H9 (cell line): ENCODE measurements around the gene DNTT. TPM values are rescaled to one million over a fixed set of nuclear protein-coding genes. Genes with fewer than 3 reads are reported as not detected.
A peak's percentile ranks its signal among the peaks of the same experiment; 100 is the strongest.

Experiments used
- DNase-seq: peaks from one replicate; pipeline ENCODE4 v3.0.0-alpha.2; 2017
- H2AFZ ChIP-seq: one replicate; pipeline ENCODE4 v1.6.1; 2013; ENCODE audit warnings: mild to moderate bottlenecking, low read length, control low read depth, moderate library complexity
- H2AK5ac ChIP-seq: 2 replicates; pipeline ENCODE4 v1.6.1; 2013; ENCODE audit warnings: low read length, control low read depth, mixed read lengths; ENCODE audit not compliant: insufficient read length
- H2BK120ac ChIP-seq: one replicate; pipeline ENCODE4 v1.6.1; 2013; ENCODE audit warnings: low read depth, mild to moderate bottlenecking, low read length, control low read depth, inconsistent platforms; ENCODE audit not compliant: poor library complexity, severe bottlenecking
- H2BK12ac ChIP-seq: 2 replicates; pipeline ENCODE4 v1.6.1; 2013; ENCODE audit warnings: low read length, control low read depth, mixed read lengths, low read depth; ENCODE audit not compliant: insufficient read length
- H2BK15ac ChIP-seq: 2 replicates; pipeline ENCODE4 v1.6.1; 2013; ENCODE audit warnings: low read depth, low read length, control low read depth
- H2BK20ac ChIP-seq: one replicate; pipeline ENCODE4 v1.6.1; 2013; ENCODE audit warnings: low read depth, mild to moderate bottlenecking, low read length, control low read depth, inconsistent platforms; ENCODE audit not compliant: poor library complexity, severe bottlenecking
- H2BK5ac ChIP-seq: 2 replicates; pipeline ENCODE4 v1.6.1; 2013; ENCODE audit warnings: low read length, control low read depth, mixed read lengths; ENCODE audit not compliant: insufficient read length
- H3K14ac ChIP-seq: 2 replicates; pipeline ENCODE4 v1.6.1; 2013; ENCODE audit warnings: low read length, control low read depth; ENCODE audit not compliant: insufficient read depth
- H3K18ac ChIP-seq: 2 replicates; pipeline ENCODE4 v1.6.1; 2013; ENCODE audit warnings: low read depth, mild to moderate bottlenecking, mixed read lengths, low read length, control low read depth; ENCODE audit not compliant: insufficient read length
- H3K23ac ChIP-seq: 2 replicates; pipeline ENCODE4 v1.6.1; 2013; ENCODE audit warnings: low read length, control low read depth, mixed read lengths, low read depth; ENCODE audit not compliant: insufficient read length
- H3K23me2 ChIP-seq: 2 replicates; pipeline ENCODE4 v1.6.1; 2013; ENCODE audit warnings: low read depth, mild to moderate bottlenecking, mixed read lengths, low read length, control low read depth; ENCODE audit not compliant: insufficient read length, poor library complexity, severe bottlenecking
- H3K27ac ChIP-seq: 2 replicates; pipeline ENCODE4 v1.5.1; 2013; ENCODE audit warnings: low read length, control low read depth, mixed read lengths, low read depth; ENCODE audit not compliant: insufficient read length
- H3K27me3 ChIP-seq: 2 replicates; pipeline ENCODE4 v1.6.1; 2013; ENCODE audit warnings: low read length, control low read depth, inconsistent platforms; ENCODE audit not compliant: insufficient read depth
- H3K4ac ChIP-seq: 2 replicates; pipeline ENCODE4 v1.6.1; 2013; ENCODE audit warnings: low read depth, mild to moderate bottlenecking, control low read depth, inconsistent platforms, low read length, moderate library complexity
- H3K4me1 ChIP-seq: 2 replicates; pipeline ENCODE4 v1.6.1; 2013; ENCODE audit warnings: low read length, control low read depth, inconsistent platforms; ENCODE audit not compliant: insufficient read depth
- H3K4me2 ChIP-seq: 2 replicates; pipeline ENCODE4 v1.6.1; 2013; ENCODE audit warnings: low read length, control low read depth, mixed read lengths; ENCODE audit not compliant: insufficient read length, insufficient read depth
- H3K56ac ChIP-seq: 2 replicates; pipeline ENCODE4 v1.6.1; 2013; ENCODE audit warnings: low read depth, mild to moderate bottlenecking, mixed read lengths, low read length, control low read depth; ENCODE audit not compliant: insufficient read length
- H3K79me1 ChIP-seq: 2 replicates; pipeline ENCODE4 v1.6.1; 2013; ENCODE audit warnings: low read depth, mild to moderate bottlenecking, moderate library complexity, low read length, control low read depth, inconsistent platforms; ENCODE audit not compliant: insufficient read depth, poor library complexity, severe bottlenecking
- H3K79me2 ChIP-seq: 2 replicates; pipeline ENCODE4 v1.6.1; 2013; ENCODE audit warnings: low read length, control low read depth, inconsistent platforms; ENCODE audit not compliant: insufficient read depth
- H3K9ac ChIP-seq: 2 replicates; pipeline ENCODE4 v1.6.1; 2013; ENCODE audit warnings: low read length, control low read depth, mixed read lengths; ENCODE audit not compliant: insufficient read length; ENCODE audit errors: extremely low read depth
- H3K9me3 ChIP-seq: one replicate; pipeline ENCODE4 v1.6.1; 2013; ENCODE audit warnings: low read depth, low read length, inconsistent platforms; ENCODE audit not compliant: control insufficient read depth
- H3T11ph ChIP-seq: one replicate; pipeline ENCODE4 v1.6.1; 2013; ENCODE audit warnings: mild to moderate bottlenecking, low read length, control low read depth, inconsistent platforms
- H4K20me1 ChIP-seq: one replicate; pipeline ENCODE4 v1.6.1; 2013; ENCODE audit not compliant: control insufficient read depth, insufficient read length, insufficient read depth
- H4K5ac ChIP-seq: 2 replicates; pipeline ENCODE4 v1.6.1; 2013; ENCODE audit warnings: low read depth, mild to moderate bottlenecking, mixed read lengths, low read length, control low read depth; ENCODE audit not compliant: insufficient read length
- H4K8ac ChIP-seq: replicated peaks from 2 replicates; pipeline ENCODE4 v1.6.1; 2013; ENCODE audit warnings: low read length, control low read depth, mixed read lengths, low read depth; ENCODE audit not compliant: insufficient read length
- H4K91ac ChIP-seq: 2 replicates; pipeline ENCODE4 v1.6.1; 2013; ENCODE audit warnings: low read depth, mild to moderate bottlenecking, moderate library complexity, mixed read lengths, low read length, control low read depth; ENCODE audit not compliant: insufficient read length
- H3K27ac Mint-ChIP-seq, 3 experiments: 2 replicates in 2 of 3; 3 replicates in 1 of 3; pipeline ENCODE4 v1.8.0; 2020 to 2021; ENCODE audit warnings: mixed read lengths in 3 of 3, mild to moderate bottlenecking in 1 of 3, moderate library complexity in 1 of 3
- H3K27me3 Mint-ChIP-seq: 2 replicates; pipeline ENCODE4 v1.8.0; 2021; ENCODE audit warnings: low read depth, mild to moderate bottlenecking, moderate library complexity, mixed read lengths
- H3K36me3 Mint-ChIP-seq, 3 experiments: 2 replicates in 2 of 3; 3 replicates in 1 of 3; pipeline ENCODE4 v1.8.0; 2020 to 2021; ENCODE audit warnings: low read depth in 3 of 3, mixed read lengths in 3 of 3; ENCODE audit not compliant: insufficient read depth in 1 of 3
- H3K4me1 Mint-ChIP-seq, 2 experiments: 2 replicates each; pipeline ENCODE4 v1.8.0; 2020; ENCODE audit warnings: mixed read lengths in 2 of 2
- H3K4me3 Mint-ChIP-seq, 2 experiments: 2 replicates in 1 of 2; 3 replicates in 1 of 2; pipeline ENCODE4 v1.8.0; 2020 to 2021; ENCODE audit warnings: mild to moderate bottlenecking in 2 of 2, mixed read lengths in 2 of 2, moderate library complexity in 1 of 2
- H3K9me3 Mint-ChIP-seq, 2 experiments: 2 replicates in 1 of 2; 3 replicates in 1 of 2; pipeline ENCODE4 v1.8.0; 2020; ENCODE audit warnings: mild to moderate bottlenecking in 2 of 2, mixed read lengths in 2 of 2, moderate library complexity in 1 of 2
- WGBS: extraction: QIAGEN DNeasy Blood & Tissue Kit; methylation state at CpG from one replicate; pipeline ENCODE4 v1.1.7; 2013; ENCODE audit warnings: missing lambda C conversion rate, low lambda C conversion rate, mixed read lengths; ENCODE audit not compliant: insufficient read length; ENCODE audit errors: extremely low coverage; 5-methylcytosine and 5-hydroxymethylcytosine counted together
- total RNA-seq: library from RNA; stranded (reverse); gene quantifications from 2 replicates; pipeline ENCODE4 v1.2.1, GENCODE V29; 2021
- TF ChIP-seq, protein P1 (sequence below): fragments of 200-600 bp; sonication (generic); conservative IDR thresholded peaks from 3 replicates; pipeline ENCODE4 v1.8.0; 2021; ENCODE audit warnings: antibody characterized with exemption, mild to moderate bottlenecking

DNTT gene
- total RNA-seq, 1 experiment from 2014 or later, result not detected

DNA sequence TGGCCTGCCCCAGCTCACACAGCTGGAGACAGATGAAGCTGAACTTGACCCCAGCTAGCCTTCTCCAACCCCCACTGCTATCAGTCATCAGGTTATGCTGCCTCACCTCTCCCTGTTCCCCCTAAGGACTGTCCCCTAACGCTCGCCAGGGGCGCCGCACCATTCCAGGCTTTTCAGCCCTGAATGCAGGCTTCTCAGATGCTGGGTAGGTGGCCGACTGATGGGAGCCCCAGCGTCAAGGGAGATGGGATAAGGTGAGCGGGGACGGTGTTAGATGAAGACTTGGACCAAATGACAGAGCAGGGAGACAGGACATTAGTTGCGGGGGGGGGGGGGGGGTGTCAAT, 70.4 kb downstream of the DNTT start:
- H3K27ac Mint-ChIP-seq, result no peak overlapping the region
- Histone ChIP-seq H3K9me3 (no peaks in the 10 kb centered on the region), H4K91ac (no peak overlapping the region), H2BK15ac (no peak overlapping the region), H3K79me1 (no peaks in the 10 kb centered on the region), H3K27me3 (no peaks in the 10 kb centered on the region), H3K56ac (no peak overlapping the region), H4K20me1 (no peaks in the 10 kb centered on the region), H4K8ac (no peak overlapping the region), H3K14ac (no peak overlapping the region), H2AK5ac (no peak overlapping the region), H3K23me2 (peaks cover 7% of the 10 kb centered on the region), H3K27ac (no peak overlapping the region), H2BK5ac (no peak overlapping the region), H4K5ac (no peak overlapping the region), H3K79me2 (no peaks in the 10 kb centered on the region), H3K4me1 (no peaks in the 10 kb centered on the region; the same call in 1 of the 2 replicates), H3K4ac (no peak overlapping the region), H3K18ac (no peak overlapping the region), H3K9ac (no peak overlapping the region), H2BK120ac (no peak overlapping the region), H2BK20ac (no peak overlapping the region), H3K23ac (no peak overlapping the region), H3K4me2 (peak overlapping the region; percentile 65), H2AFZ (no peak overlapping the region), H3T11ph (no peak overlapping the region), H2BK12ac (no peak overlapping the region)
- H3K9me3 Mint-ChIP-seq, result no peaks in the 10 kb centered on the region; a peak in 2 of 5 replicates
- H3K4me1 Mint-ChIP-seq, result peaks cover 22 to 24% of the 10 kb centered on the region in 2 experiments
- WGBS, result no CpG with 5 or more reads among the region's 9 CpGs
- peaks cover 0 to 2% (median 0%) of the 10 kb centered on the region in 3 experiments; a peak in 1 of 7 replicates for H3K36me3 Mint-ChIP-seq
- TF ChIP-seq, protein P1, sequence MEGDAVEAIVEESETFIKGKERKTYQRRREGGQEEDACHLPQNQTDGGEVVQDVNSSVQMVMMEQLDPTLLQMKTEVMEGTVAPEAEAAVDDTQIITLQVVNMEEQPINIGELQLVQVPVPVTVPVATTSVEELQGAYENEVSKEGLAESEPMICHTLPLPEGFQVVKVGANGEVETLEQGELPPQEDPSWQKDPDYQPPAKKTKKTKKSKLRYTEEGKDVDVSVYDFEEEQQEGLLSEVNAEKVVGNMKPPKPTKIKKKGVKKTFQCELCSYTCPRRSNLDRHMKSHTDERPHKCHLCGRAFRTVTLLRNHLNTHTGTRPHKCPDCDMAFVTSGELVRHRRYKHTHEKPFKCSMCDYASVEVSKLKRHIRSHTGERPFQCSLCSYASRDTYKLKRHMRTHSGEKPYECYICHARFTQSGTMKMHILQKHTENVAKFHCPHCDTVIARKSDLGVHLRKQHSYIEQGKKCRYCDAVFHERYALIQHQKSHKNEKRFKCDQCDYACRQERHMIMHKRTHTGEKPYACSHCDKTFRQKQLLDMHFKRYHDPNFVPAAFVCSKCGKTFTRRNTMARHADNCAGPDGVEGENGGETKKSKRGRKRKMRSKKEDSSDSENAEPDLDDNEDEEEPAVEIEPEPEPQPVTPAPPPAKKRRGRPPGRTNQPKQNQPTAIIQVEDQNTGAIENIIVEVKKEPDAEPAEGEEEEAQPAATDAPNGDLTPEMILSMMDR, result no peak; the same call in 2 of the 3 replicates
- peaks cover 16% of the 10 kb centered on the region for H3K27me3 Mint-ChIP-seq
- peak overlapping the region; percentile 64; a peak in 4 of 5 replicates for H3K4me3 Mint-ChIP-seq
- DNase-seq, result peak; percentile 52
